Colonic mucosa (tissue), 4 donors: ENCODE data around the gene RAMP3. TPM values are rescaled to one million over a fixed set of nuclear protein-coding genes. Genes with fewer than 3 reads are reported as not detected.

Experiments used
- DNase-seq: peaks from one replicate; pipeline ENCODE4 v3.0.0-alpha.2; 2020
- H3K27ac ChIP-seq: fragments of 200-600 bp; one replicate; pipeline ENCODE4 v1.8.0; 2021
- H3K27me3 ChIP-seq: fragments of 200-600 bp; one replicate; pipeline ENCODE4 v1.8.0; 2021
- H3K36me3 ChIP-seq: fragments of 200-600 bp; one replicate; pipeline ENCODE4 v1.8.0; 2021
- H3K4me1 ChIP-seq: fragments of 200-600 bp; one replicate; pipeline ENCODE4 v1.8.0; 2021; ENCODE audit warnings: mild to moderate bottlenecking
- H3K4me3 ChIP-seq: fragments of 200-600 bp; one replicate; pipeline ENCODE4 v1.8.0; 2021
- H3K9ac ChIP-seq, 2 donors: one replicate each; pipeline ENCODE4 v1.7.0; 2013; ENCODE audit warnings: control low read depth in 2 of 2, low read depth in 2 of 2, low read length in 2 of 2
- H3K9me3 ChIP-seq: fragments of 200-600 bp; one replicate; pipeline ENCODE4 v1.8.0; 2021
- intact Hi-C: fragments of 100-400 bp; cut with DNase I; formaldehyde crosslinking; loops from one replicate; pipeline ENCODE4 v1.14.1; 2022
- total RNA-seq, 2 donors: library from RNA; stranded (reverse); fragmentation: NEBNext Ultra II Directional in 1 of 2; extraction: Animal tissue kit (Norgen Biotek cat#: 25700) in 1 of 2; gene quantifications; one replicate each; pipeline ENCODE4 v1.2.1, GENCODE V29; 2021
- TF ChIP-seq, protein P1 (sequence below): fragments of 200-600 bp; IDR thresholded peaks from one replicate; pipeline ENCODE4 v1.8.0; 2022; ENCODE audit warnings: antibody characterized with exemption, mild to moderate bottlenecking
- donor health status: healthy.
- donor health status: DM: no; HTN: no; CAD: no.
- donor health status: DM: no; HTN: no; CAD: no.

Gene RAMP3
- total RNA-seq, 2 donors from 2014 or later, result 7.2 to 8.5 TPM

DNA sequence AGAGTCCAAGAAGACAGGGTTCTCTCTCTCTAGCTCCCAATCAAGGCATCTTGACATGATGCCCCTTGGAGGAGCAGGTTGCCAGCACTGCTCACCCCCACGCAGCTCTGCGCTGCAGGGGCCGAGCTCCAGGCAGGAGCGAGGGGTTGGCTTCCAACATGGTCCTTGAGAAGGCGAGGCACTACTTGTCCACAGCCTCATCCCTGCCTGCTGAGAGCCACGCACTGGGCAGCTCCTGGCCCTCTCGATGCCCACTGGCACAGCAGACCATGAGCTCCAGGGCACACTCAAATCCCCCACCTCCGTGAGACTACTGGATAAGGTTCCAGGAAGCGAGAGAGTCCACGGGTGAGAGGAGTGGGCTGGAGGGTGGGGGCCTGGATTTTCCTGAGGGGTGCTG lies 31.1 kb downstream of the RAMP3 start:
- intact Hi-C loops, result no loop called here
- H3K36me3 ChIP-seq, result no peaks in the 10 kb centered on the region
- H3K9me3 ChIP-seq, result no peaks in the 10 kb centered on the region
- no peak overlapping the region for H3K27ac ChIP-seq
- no peaks in the 10 kb centered on the region for H3K4me1 ChIP-seq
- H3K4me3 ChIP-seq, result no peak overlapping the region
- TF ChIP-seq, protein P1, sequence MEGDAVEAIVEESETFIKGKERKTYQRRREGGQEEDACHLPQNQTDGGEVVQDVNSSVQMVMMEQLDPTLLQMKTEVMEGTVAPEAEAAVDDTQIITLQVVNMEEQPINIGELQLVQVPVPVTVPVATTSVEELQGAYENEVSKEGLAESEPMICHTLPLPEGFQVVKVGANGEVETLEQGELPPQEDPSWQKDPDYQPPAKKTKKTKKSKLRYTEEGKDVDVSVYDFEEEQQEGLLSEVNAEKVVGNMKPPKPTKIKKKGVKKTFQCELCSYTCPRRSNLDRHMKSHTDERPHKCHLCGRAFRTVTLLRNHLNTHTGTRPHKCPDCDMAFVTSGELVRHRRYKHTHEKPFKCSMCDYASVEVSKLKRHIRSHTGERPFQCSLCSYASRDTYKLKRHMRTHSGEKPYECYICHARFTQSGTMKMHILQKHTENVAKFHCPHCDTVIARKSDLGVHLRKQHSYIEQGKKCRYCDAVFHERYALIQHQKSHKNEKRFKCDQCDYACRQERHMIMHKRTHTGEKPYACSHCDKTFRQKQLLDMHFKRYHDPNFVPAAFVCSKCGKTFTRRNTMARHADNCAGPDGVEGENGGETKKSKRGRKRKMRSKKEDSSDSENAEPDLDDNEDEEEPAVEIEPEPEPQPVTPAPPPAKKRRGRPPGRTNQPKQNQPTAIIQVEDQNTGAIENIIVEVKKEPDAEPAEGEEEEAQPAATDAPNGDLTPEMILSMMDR, result no peak
- no peak for DNase-seq
- no peak overlapping the region for H3K9ac ChIP-seq
- H3K27me3 ChIP-seq, result no peaks in the 10 kb centered on the region

DNA sequence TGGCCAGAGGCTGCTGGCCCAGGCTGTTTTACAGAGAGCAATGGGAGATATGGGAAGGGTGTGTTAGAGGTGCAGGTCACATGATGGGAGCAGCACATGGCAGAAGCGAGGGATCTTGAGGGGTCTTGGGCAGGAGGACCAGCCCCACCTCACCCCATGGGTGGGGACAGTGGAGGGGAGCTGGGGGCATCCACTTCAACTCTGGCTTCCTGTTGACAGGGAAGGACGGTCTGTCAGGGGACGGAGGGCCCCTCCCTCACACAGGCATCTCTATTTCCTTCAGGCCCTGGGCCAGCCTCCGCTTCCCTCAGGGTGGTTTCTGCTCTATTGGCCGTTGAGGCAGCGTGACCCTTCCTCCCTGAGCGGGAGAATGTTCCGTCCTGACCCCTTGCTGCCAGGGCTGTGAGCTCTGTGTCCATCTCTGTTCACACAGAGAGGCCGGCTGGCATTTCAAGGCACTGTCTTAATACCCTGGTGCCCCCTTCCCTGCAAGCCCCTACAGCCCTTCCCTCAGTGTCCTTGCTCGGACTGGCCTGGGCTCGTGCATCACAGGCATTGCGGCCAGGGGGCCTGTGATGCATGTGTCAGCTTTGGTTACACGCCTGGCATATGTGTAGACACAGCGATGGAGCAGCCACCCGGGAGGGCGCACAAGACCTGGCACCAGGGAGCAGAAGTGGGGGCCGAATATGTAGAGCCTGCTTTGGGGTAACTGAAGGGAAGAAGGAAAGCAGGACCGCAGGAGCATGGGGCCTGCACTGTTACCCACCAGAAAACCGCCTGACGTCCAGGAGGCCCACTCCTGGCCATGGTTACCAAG lies 31.8 kb downstream of the RAMP3 start:
- Histone ChIP-seq H3K27ac (no peak overlapping the region), H3K27me3 (no peaks in the 10 kb centered on the region), H3K4me1 (no peaks in the 10 kb centered on the region), H3K36me3 (no peaks in the 10 kb centered on the region), H3K9ac (no peak overlapping the region), H3K9me3 (no peaks in the 10 kb centered on the region), H3K4me3 (no peak overlapping the region)
- intact Hi-C loops, result no loop called here
- TF ChIP-seq, protein P1, result no peak
- DNase-seq, result no peak

GRCh38 chr7:45190406-45191165 lies 33.0 kb downstream of the RAMP3 start:
- Histone ChIP-seq H3K27me3 (no peaks in the 10 kb centered on the region), H3K4me1 (no peaks in the 10 kb centered on the region), H3K9ac (no peak overlapping the region), H3K36me3 (no peaks in the 10 kb centered on the region), H3K9me3 (no peaks in the 10 kb centered on the region), H3K27ac (no peak overlapping the region), H3K4me3 (no peak overlapping the region)
- TF ChIP-seq, protein P1, result no peak
- intact Hi-C loops, result no loop called here
- no peak for DNase-seq

GRCh38 chr7:45191396-45191795 lies 33.8 kb downstream of the RAMP3 start:
- intact Hi-C loops, result no loop called here
- Histone ChIP-seq H3K36me3 (no peaks in the 10 kb centered on the region), H3K4me1 (no peaks in the 10 kb centered on the region), H3K27ac (no peak overlapping the region), H3K9me3 (no peaks in the 10 kb centered on the region), H3K9ac (no peak overlapping the region), H3K27me3 (no peaks in the 10 kb centered on the region), H3K4me3 (no peak overlapping the region)
- no peak for DNase-seq
- TF ChIP-seq, protein P1, result no peak

- H3K4me1 ChIP-seq, result no peaks in the 10 kb centered on the region
- DNase-seq, result no peak
- no peaks in the 10 kb centered on the region for H3K27me3 ChIP-seq
- H3K36me3 ChIP-seq, result no peaks in the 10 kb centered on the region
- TF ChIP-seq, protein P1, result no peak
- no peak overlapping the region for H3K27ac ChIP-seq
- no peak overlapping the region for H3K4me3 ChIP-seq
- intact Hi-C loops, result no loop called here
- H3K9me3 ChIP-seq, result no peaks in the 10 kb centered on the region
- H3K9ac ChIP-seq, result no peak overlapping the region
Observed at GRCh38 chr7:45192621-45193041, 35.0 kb downstream of the RAMP3 start.
